Activated CD4-positive, alpha-beta T cell treated with anti-CD3 and anti-CD28 coated beads for 48 hours (primary cell): ENCODE data around the gene ANKRD49.

Experiments used
- DNase-seq: peaks from one replicate; pipeline ENCODE4 v3.0.0-alpha.2; 2020

ANKRD49 gene

DNA sequence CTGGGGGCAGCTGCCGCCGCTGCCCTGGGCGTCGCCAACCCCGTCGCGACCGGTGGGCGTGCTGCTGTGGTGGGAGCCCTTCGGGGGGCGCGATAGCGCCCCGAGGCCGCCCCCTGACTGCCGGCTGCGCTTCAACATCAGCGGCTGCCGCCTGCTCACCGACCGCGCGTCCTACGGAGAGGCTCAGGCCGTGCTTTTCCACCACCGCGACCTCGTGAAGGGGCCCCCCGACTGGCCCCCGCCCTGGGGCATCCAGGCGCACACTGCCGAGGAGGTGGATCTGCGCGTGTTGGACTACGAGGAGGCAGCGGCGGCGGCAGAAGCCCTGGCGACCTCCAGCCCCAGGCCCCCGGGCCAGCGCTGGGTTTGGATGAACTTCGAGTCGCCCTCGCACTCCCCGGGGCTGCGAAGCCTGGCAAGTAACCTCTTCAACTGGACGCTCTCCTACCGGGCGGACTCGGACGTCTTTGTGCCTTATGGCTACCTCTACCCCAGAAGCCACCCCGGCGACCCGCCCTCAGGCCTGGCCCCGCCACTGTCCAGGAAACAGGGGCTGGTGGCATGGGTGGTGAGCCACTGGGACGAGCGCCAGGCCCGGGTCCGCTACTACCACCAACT is 51.0 kb downstream of the ANKRD49 start:
- DNase-seq, result peak; percentile 37

- no peak for DNase-seq
Measured at GRCh38 chr11:94545264-94546161, 51.7 kb downstream of the ANKRD49 start.

DNA sequence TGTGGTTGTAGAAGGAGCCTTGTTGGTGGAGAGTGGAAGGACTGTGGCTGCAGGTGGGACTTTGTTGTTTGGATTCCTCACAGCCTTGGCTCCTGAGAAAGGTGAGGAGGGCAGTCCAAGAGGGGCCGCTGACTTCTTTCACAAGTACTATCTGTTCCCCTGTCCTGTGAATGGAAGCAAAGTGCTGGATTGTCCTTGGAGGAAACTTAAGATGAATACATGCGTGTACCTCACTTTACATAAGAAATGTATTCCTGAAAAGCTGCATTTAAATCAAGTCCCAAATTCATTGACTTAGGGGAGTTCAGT is 52.3 kb downstream of the ANKRD49 start:
- no peak for DNase-seq

DNA sequence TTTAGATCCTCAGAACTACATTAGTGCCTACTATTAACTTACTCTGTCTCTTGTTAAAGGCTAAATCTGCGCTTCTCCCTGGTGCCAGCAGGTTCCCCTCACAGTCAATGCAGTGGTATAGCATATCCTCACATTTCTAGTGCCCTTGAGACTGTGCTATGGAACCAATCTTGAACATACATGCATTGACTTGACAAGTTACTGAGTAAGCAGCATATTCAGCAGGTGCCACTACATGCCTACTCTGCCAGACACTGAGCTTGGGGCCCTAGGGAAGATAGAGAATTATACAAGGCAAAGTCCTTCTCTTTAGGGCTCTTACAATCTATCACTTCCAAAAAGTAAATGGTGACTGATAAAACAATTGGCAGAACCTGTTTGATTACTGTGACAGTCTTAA is 53.1 kb downstream of the ANKRD49 start:
- DNase-seq, result no peak

- DNase-seq, result no peak
Measured at GRCh38 chr11:94549146-94549545, 55.4 kb downstream of the ANKRD49 start.
